H1 (cell line): Measurements from ENCODE around the gene SLC37A1. TPM values are rescaled to one million over a fixed set of nuclear protein-coding genes. Genes with fewer than 3 reads are reported as not detected.

Source experiments
- CTCF ChIA-PET: fragments of 300-600 bp; sonication (Branson Sonifier 250); formaldehyde crosslinking; loops from one replicate; lab custom pipeline; 2021; ENCODE audit not compliant: partially characterized antibody; lab: Charles Lee
- POLR2A ChIA-PET: fragments of 300-600 bp; sonication (Branson Sonifier 250); formaldehyde crosslinking; loops from one replicate; lab custom pipeline; 2021; ENCODE audit warnings: inconsistent platforms; ENCODE audit not compliant: partially characterized antibody; lab: Charles Lee
- DNase-seq, 2 experiments: peaks; one replicate each; pipeline versions ENCODE4 v3.0.0 to v3.0.0-alpha.2; 2010 to 2022; ENCODE audit warnings: low spot score in 2 of 2, low read depth in 1 of 2, mixed read lengths in 1 of 2
- FAIRE-seq: peaks from 2 replicates; lab custom pipeline; 2011; peaks lifted over from hg19 to GRCh38; lab: Jason Lieb, UNC
- H2AFZ ChIP-seq: 2 replicates; pipeline ENCODE4 v1.8.1; 2012; ENCODE audit warnings: low read length, inconsistent platforms
- H2AK5ac ChIP-seq: 2 replicates; pipeline ENCODE4 v1.6.1; 2013; ENCODE audit warnings: low read depth, low read length
- H2BK120ac ChIP-seq: replicated peaks from 2 replicates; pipeline ENCODE3; 2013; ENCODE audit warnings: low read depth, low read length, inconsistent platforms
- H2BK12ac ChIP-seq: 2 replicates; pipeline ENCODE4 v1.6.1; 2013; ENCODE audit warnings: low read depth, low read length
- H2BK15ac ChIP-seq: 2 replicates; pipeline ENCODE4 v1.6.1; 2013; ENCODE audit warnings: low read length
- H2BK20ac ChIP-seq: 2 replicates; pipeline ENCODE4 v1.6.1; 2013; ENCODE audit warnings: low read length
- H2BK5ac ChIP-seq: 2 replicates; pipeline ENCODE4 v1.6.1; 2013; ENCODE audit warnings: low read depth, low read length
- H3K14ac ChIP-seq: 2 replicates; pipeline ENCODE4 v1.6.1; 2013; ENCODE audit warnings: inconsistent platforms; ENCODE audit not compliant: insufficient read length
- H3K18ac ChIP-seq: 2 replicates; pipeline ENCODE4 v1.6.1; 2013; ENCODE audit warnings: low read length; ENCODE audit errors: extremely low read depth
- H3K23ac ChIP-seq: 2 replicates; pipeline ENCODE4 v1.6.1; 2013; ENCODE audit warnings: inconsistent platforms; ENCODE audit not compliant: insufficient read length
- H3K23me2 ChIP-seq: 2 replicates; pipeline ENCODE4 v1.6.1; 2013; ENCODE audit warnings: low read depth, low read length
- H3K27ac ChIP-seq: 2 replicates; pipeline ENCODE4 v1.6.1; 2011; ENCODE audit warnings: low read depth, low read length, inconsistent platforms
- H3K27me3 ChIP-seq, 4 experiments: replicated peaks in 1 of 4; 1 replicate in 1 of 4; 2 replicates in 3 of 4; pipeline versions ENCODE4 v1.6.1 to v1.8.1; 2011 to 2013; ENCODE audit warnings: low read length in 3 of 4, mild to moderate bottlenecking in 3 of 4, inconsistent platforms in 2 of 4, mixed read lengths in 2 of 4, moderate library complexity in 1 of 4; ENCODE audit not compliant: control insufficient read depth in 3 of 4, insufficient read depth in 3 of 4; ENCODE audit errors: extremely low read depth in 1 of 4
- H3K36me3 ChIP-seq, 4 experiments: 2 replicates each; pipeline versions ENCODE4 v1.6.1 to v1.8.1; 2011 to 2013; ENCODE audit warnings: mild to moderate bottlenecking in 4 of 4, low read length in 3 of 4, moderate library complexity in 2 of 4, control low read depth in 1 of 4, inconsistent platforms in 1 of 4; ENCODE audit not compliant: insufficient read depth in 4 of 4, control insufficient read depth in 2 of 4
- H3K4ac ChIP-seq: replicated peaks from 2 replicates; pipeline ENCODE3; 2013; ENCODE audit warnings: low read length, low read depth, mixed read lengths, inconsistent platforms; ENCODE audit not compliant: insufficient read length
- H3K4me1 ChIP-seq, 4 experiments: replicated peaks in 1 of 4; 1 replicate in 1 of 4; 2 replicates in 3 of 4; pipeline versions ENCODE4 v1.6.1 to v1.8.1; 2011 to 2013; ENCODE audit warnings: low read length in 3 of 4, inconsistent platforms in 2 of 4, mixed read lengths in 1 of 4; ENCODE audit not compliant: insufficient read depth in 4 of 4, control insufficient read depth in 3 of 4
- H3K4me2 ChIP-seq, 2 experiments: 2 replicates each; pipeline versions ENCODE4 v1.6.1 to v1.8.1; 2011 to 2013; ENCODE audit warnings: low read depth in 2 of 2, low read length in 2 of 2, control low read depth in 1 of 2, inconsistent platforms in 1 of 2, mild to moderate bottlenecking in 1 of 2; ENCODE audit not compliant: insufficient read depth in 1 of 2
- H3K4me3 ChIP-seq, 4 experiments: fragments of 200-600, 300-600 bp in 1 of 4; sonication (generic), shearing (Covaris generic), sonication (Bioruptor Twin) in 1 of 4; 2 replicates each; pipeline versions ENCODE4 v1.5.1 to v1.8.1; 2011 to 2016; ENCODE audit warnings: low read length in 4 of 4, low read depth in 3 of 4, control low read depth in 2 of 4, inconsistent platforms in 2 of 4, mild to moderate bottlenecking in 2 of 4, mixed read lengths in 1 of 4, moderate library complexity in 1 of 4; ENCODE audit not compliant: insufficient read depth in 2 of 4; ENCODE audit errors: extremely low read depth in 1 of 4
- H3K56ac ChIP-seq: replicated peaks from 2 replicates; pipeline ENCODE3; 2013; ENCODE audit warnings: low read depth, mild to moderate bottlenecking, mixed read lengths, low read length, inconsistent platforms; ENCODE audit not compliant: insufficient read length
- H3K79me1 ChIP-seq: 2 replicates; pipeline ENCODE4 v1.6.1; 2013; ENCODE audit warnings: low read depth, low read length, control low read depth
- H3K79me2 ChIP-seq, 2 experiments: 2 replicates each; pipeline versions ENCODE4 v1.6.1 to v1.8.1; 2012 to 2013; ENCODE audit warnings: low read length in 2 of 2, mild to moderate bottlenecking in 2 of 2, inconsistent platforms in 1 of 2; ENCODE audit not compliant: insufficient read depth in 2 of 2, control insufficient read depth in 1 of 2
- H3K9ac ChIP-seq, 4 experiments: replicated peaks in 1 of 4; 1 replicate in 1 of 4; 2 replicates in 3 of 4; pipeline versions ENCODE4 v1.6.1 to v1.8.1; 2011 to 2013; ENCODE audit warnings: low read depth in 3 of 4, low read length in 3 of 4, control low read depth in 2 of 4, mild to moderate bottlenecking in 2 of 4, moderate library complexity in 2 of 4, inconsistent platforms in 1 of 4; ENCODE audit errors: extremely low read depth in 1 of 4
- H3K9me3 ChIP-seq, 2 experiments: 2 replicates each; pipeline versions ENCODE4 v1.6.1 to v1.8.1; 2012 to 2013; ENCODE audit warnings: mild to moderate bottlenecking in 2 of 2, moderate library complexity in 2 of 2, control low read depth in 1 of 2, inconsistent platforms in 1 of 2, low read depth in 1 of 2, low read length in 1 of 2, mixed read lengths in 1 of 2; ENCODE audit not compliant: insufficient read depth in 2 of 2
- H4K20me1 ChIP-seq, 2 experiments: replicated peaks in 1 of 2; 2 replicates each; pipeline versions ENCODE3 to v1.8.1; 2011 to 2013; ENCODE audit warnings: inconsistent platforms in 2 of 2, low read length in 2 of 2, mild to moderate bottlenecking in 1 of 2; ENCODE audit not compliant: insufficient read depth in 2 of 2, control insufficient read depth in 1 of 2
- H4K5ac ChIP-seq: 2 replicates; pipeline ENCODE4 v1.6.1; 2013; ENCODE audit warnings: low read length, low read depth, mixed read lengths, inconsistent platforms; ENCODE audit not compliant: insufficient read length
- H4K8ac ChIP-seq: 2 replicates; pipeline ENCODE4 v1.8.0; 2013; ENCODE audit warnings: mild to moderate bottlenecking, moderate library complexity, low read length, inconsistent platforms; ENCODE audit not compliant: insufficient read depth; ENCODE audit errors: extremely low read depth
- H4K91ac ChIP-seq: replicated peaks from 2 replicates; pipeline ENCODE3; 2013; ENCODE audit warnings: low read length, mixed read lengths, inconsistent platforms; ENCODE audit not compliant: insufficient read length
- CBX8 ChIP-seq: fragments of 300-800, 300-1000 bp; sonication (generic); IDR thresholded peaks from 2 replicates; pipeline ENCODE4 v1.7.1; 2016; ENCODE audit warnings: low read depth, low read length, borderline replicate concordance
- CTBP2 ChIP-seq: IDR thresholded peaks from 2 replicates; pipeline ENCODE4 v1.7.0; 2011; ENCODE audit warnings: borderline replicate concordance, mild to moderate bottlenecking, moderate library complexity, mixed read lengths, low read length; ENCODE audit not compliant: insufficient read depth, insufficient read length
- EGR1 ChIP-seq: IDR thresholded peaks from 2 replicates; pipeline ENCODE4 v1.6.1; 2011; ENCODE audit warnings: low read depth, low read length, borderline replicate concordance
- GABPA ChIP-seq: IDR thresholded peaks from 2 replicates; pipeline ENCODE4 v1.6.1; 2011; ENCODE audit warnings: mild to moderate bottlenecking, low read length, moderate library complexity, borderline replicate concordance; ENCODE audit not compliant: insufficient read depth
- KDM1A ChIP-seq: fragments of 200-600, 300-600 bp; sonication (generic); IDR thresholded peaks from 2 replicates; pipeline ENCODE4 v1.7.1; 2016; ENCODE audit warnings: mild to moderate bottlenecking, low read length, borderline replicate concordance
- KDM5A ChIP-seq: fragments of 200-600 bp; IDR thresholded peaks from 2 replicates; pipeline ENCODE4 v1.7.1; 2012; ENCODE audit warnings: mild to moderate bottlenecking, low read length, inconsistent platforms, mixed read lengths
- NRF1 ChIP-seq: IDR thresholded peaks from 2 replicates; pipeline ENCODE4 v1.6.1; 2011; ENCODE audit warnings: mild to moderate bottlenecking, low read depth, low read length, improper control_type of control experiment
- POLR2A ChIP-seq, 2 experiments: IDR thresholded peaks; 1 replicate in 1 of 2; 2 replicates in 1 of 2; pipeline ENCODE4 v1.6.1; 2011; ENCODE audit warnings: low read depth in 2 of 2, low read length in 2 of 2, mild to moderate bottlenecking in 2 of 2; ENCODE audit errors: control extremely low read depth in 1 of 2
- RAD21 ChIP-seq, 2 experiments: IDR thresholded peaks in 1 of 2; conservative IDR thresholded peaks in 1 of 2; 2 replicates each; pipeline ENCODE4 v1.6.1; 2011; ENCODE audit warnings: low read depth in 2 of 2, low read length in 2 of 2, improper control_type of control experiment in 1 of 2, inconsistent platforms in 1 of 2, mild to moderate bottlenecking in 1 of 2, moderate library complexity in 1 of 2
- RXRA ChIP-seq: IDR thresholded peaks from 2 replicates; pipeline ENCODE4 v1.6.1; 2011; ENCODE audit warnings: low read depth, mild to moderate bottlenecking, low read length, moderate library complexity; ENCODE audit not compliant: insufficient read depth
- TAF7 ChIP-seq: optimal IDR thresholded peaks from 2 replicates; pipeline ENCODE3; 2011; ENCODE audit warnings: low read depth, mild to moderate bottlenecking, inconsistent platforms, low read length, moderate library complexity, borderline replicate concordance
- WGBS, 2 experiments: shearing (Covaris generic) in 1 of 2; methylation state at CpG; one replicate each; pipeline versions ENCODE4 v1.1.6 to v1.1.7; 2013 to 2015; ENCODE audit warnings: low lambda C conversion rate in 2 of 2, mixed read lengths in 2 of 2, inconsistent platforms in 1 of 2, low coverage in 1 of 2, missing lambda C conversion rate in 1 of 2; ENCODE audit not compliant: insufficient replicate concordance in 2 of 2, insufficient coverage in 1 of 2, insufficient read length in 1 of 2; ENCODE audit errors: extremely low coverage in 1 of 2, missing lambda C conversion rate in 1 of 2; 5-methylcytosine and 5-hydroxymethylcytosine counted together
- polyA plus RNA-seq, 7 experiments: library from polyadenylated mRNA; depleted of rRNA in 3 of 7; stranded (reverse) in 5 of 7; unstranded in 2 of 7; fragments of >200 nt in 5 of 7; fragments of 200-250 nt in 2 of 7; gene quantifications; 1 replicate in 5 of 7; 2 replicates in 1 of 7; 4 replicates in 1 of 7; pipeline versions ENCODE4 v1.2.1 to v1.2.3, GENCODE V29; 2011 to 2013; ENCODE audit warnings: missing spikeins in 2 of 7, mixed read lengths in 2 of 7
- total RNA-seq: library from RNA; stranded (reverse); fragmentation: NEBNext Ultra II Directional; extraction: Animal tissue kit (Norgen Biotek cat#: 25700); gene quantifications from 2 replicates; pipeline ENCODE4 v1.2.1, GENCODE V29; 2021
- TF ChIP-seq, protein P1 (sequence below): IDR thresholded peaks from 2 replicates; pipeline ENCODE4 v1.6.1; 2012; ENCODE audit warnings: inconsistent platforms

SLC37A1 gene
- total and polyA plus RNA-seq, 2 of the 8 experiments (the other 6 are each of a cell fraction or from before 2014, with no cell fraction given), result 15.6 to 30.9 TPM

DNA sequence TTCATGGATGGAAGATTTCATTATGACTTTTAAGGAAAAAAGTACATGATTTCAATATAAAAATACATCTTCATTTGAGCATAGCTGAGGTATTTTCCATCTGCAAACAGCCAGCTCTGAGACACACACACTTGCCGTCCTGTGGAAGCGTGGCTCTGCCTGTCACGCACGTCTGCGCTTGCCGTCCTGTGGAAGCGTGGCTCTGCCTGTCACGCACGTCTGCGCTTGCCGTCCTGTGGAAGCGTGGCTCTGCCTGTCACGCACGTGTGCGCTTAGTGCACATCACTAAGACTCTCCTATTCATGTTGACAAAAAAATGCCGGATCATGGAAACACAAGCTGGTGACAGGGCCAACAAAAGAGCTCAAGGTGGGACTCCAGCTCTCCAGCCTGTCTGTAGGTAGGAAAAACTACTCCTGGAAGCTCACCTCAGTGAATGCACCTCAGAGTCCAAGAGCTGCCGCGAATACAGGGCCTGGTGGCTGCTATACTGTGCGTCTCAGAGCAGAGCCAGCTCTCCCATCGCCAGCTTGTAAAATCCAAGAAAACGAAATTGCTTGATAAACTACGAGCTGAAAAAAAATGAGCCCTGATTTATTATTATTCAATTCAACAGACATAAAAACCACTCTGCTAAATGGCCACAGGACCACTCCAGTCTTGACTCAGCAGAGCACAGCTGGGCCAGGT is 69.3 kb downstream of the SLC37A1 start:
- H3K18ac ChIP-seq, result no peak overlapping the region
- H4K20me1 ChIP-seq, result no peaks in the 10 kb centered on the region
- H3K14ac ChIP-seq, result no peak overlapping the region
- no peaks in the 10 kb centered on the region; a peak in 1 of 7 replicates for H3K4me1 ChIP-seq
- 84% methylated on average over 22 of the region's 22 CpGs; no CpG with 5 or more reads in 1 of the 2 experiments for WGBS, 2 experiments
- no peak overlapping the region for H3K4me3 ChIP-seq
- FAIRE-seq, result no peak
- POLR2A ChIA-PET, result interaction anchor here (1.0 to 1.1 kb wide), 2 partner anchors 10 kb away, joined by 3 read pairs; no protein-coding TSS in a partner anchor
- H3K36me3 ChIP-seq, result no peaks in the 10 kb centered on the region
- H3K56ac ChIP-seq, result no peak overlapping the region
- no peak overlapping the region for H2BK120ac ChIP-seq
- CTCF ChIA-PET, result interaction anchor here (1.3 to 1.9 kb wide), 3 partner anchors 10 to 77 kb away, joined by 3 to 13 read pairs (median 5); no protein-coding TSS in a partner anchor
- no peak overlapping the region for H4K8ac ChIP-seq
- H3K23me2 ChIP-seq, result no peaks in the 10 kb centered on the region
- no peak overlapping the region for H3K23ac ChIP-seq
- no peaks in the 10 kb centered on the region for H3K27me3 ChIP-seq
- no peak overlapping the region for H3K4ac ChIP-seq
- no peak overlapping the region for H3K9ac ChIP-seq
- TF ChIP-seq KDM5A (no peak), CTBP2 (no peak), NRF1 (no peak), EGR1 (no peak), GABPA (no peak), TAF7 (no peak), POLR2A (IDR thresholded peaks at IDR 0.05; ENCODE audit: control extremely low read depth in 1 of 2, low read depth in 2 of 2, low read length in 2 of 2) (no peak), RAD21 (IDR thresholded peaks at IDR 0.05 in 1 of 2, conservative IDR thresholded peaks at IDR 0.05 in 1 of 2; ENCODE audit: low read depth in 2 of 2, low read length in 2 of 2) (no peak), CBX8 (no peak), RXRA (no peak), KDM1A (no peak)
- TF ChIP-seq, protein P1, sequence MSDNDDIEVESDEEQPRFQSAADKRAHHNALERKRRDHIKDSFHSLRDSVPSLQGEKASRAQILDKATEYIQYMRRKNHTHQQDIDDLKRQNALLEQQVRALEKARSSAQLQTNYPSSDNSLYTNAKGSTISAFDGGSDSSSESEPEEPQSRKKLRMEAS, result no peak
- H3K4me2 ChIP-seq, result no peak overlapping the region
- no peak overlapping the region for H4K91ac ChIP-seq
- H2BK15ac ChIP-seq, result no peak overlapping the region
- H3K27ac ChIP-seq, result no peak overlapping the region
- no peak for DNase-seq
- H2AFZ ChIP-seq, result no peak overlapping the region
- peaks cover 0 to 5% of the 10 kb centered on the region in 2 experiments; a peak in 1 of 4 replicates for H3K9me3 ChIP-seq
- H2AK5ac ChIP-seq, result no peak overlapping the region
- no peaks in the 10 kb centered on the region for H3K79me2 ChIP-seq
- no peak overlapping the region for H2BK20ac ChIP-seq
- no peaks in the 10 kb centered on the region for H3K79me1 ChIP-seq
- no peak overlapping the region for H2BK12ac ChIP-seq
- no peak overlapping the region for H2BK5ac ChIP-seq
- no peak overlapping the region for H4K5ac ChIP-seq
